OCI-LY3 (cell line): ENCODE measurements around the gene A3GALT2.
"Not testable (repeated sequence)": the region's sequence is repeated elsewhere in the genome, so short reads cannot be mapped to it uniquely, and the experiment has no call there.

Experiments
- CTCF ChIP-seq: fragments of 200-600, 300-600 bp; sonication (generic); IDR thresholded peaks from 2 replicates; pipeline ENCODE4 v1.5.1; 2014; ENCODE audit warnings: antibody characterized with exemption, low read length, low read depth
- EZH2phosphoT487 ChIP-seq: fragments of 200-600 bp; shearing (Covaris generic); IDR thresholded peaks from 2 replicates; pipeline ENCODE4 v1.6.1; 2018; ENCODE audit warnings: antibody characterized with exemption, mixed run types, low read depth

GRCh38 chr1:33309351-33309750 lies 11.5 kb downstream of the A3GALT2 start:
- TF ChIP-seq CTCF, EZH2phosphoT487: not testable (repeated sequence)
